Measurements from ENCODE around the gene IFIT2.
"Not testable (repeated sequence)": the region's sequence is repeated elsewhere in the genome, so short reads cannot be mapped to it uniquely, and the experiment has no call there.

IFIT2 gene

GRCh38 chr10:89279421-89279869, 22.4 kb upstream of the IFIT2 start:
- DNase-seq (ENCODE audit: low spot score), result no peak

- no peak for DNase-seq (ENCODE audit: low spot score)
Measured at GRCh38 chr10:89280508-89280907, 21.3 kb upstream of the IFIT2 start.

- DNase-seq (ENCODE audit: low spot score), result no peak
Measured at GRCh38 chr10:89281606-89282395, 20.0 kb upstream of the IFIT2 start.

DNA sequence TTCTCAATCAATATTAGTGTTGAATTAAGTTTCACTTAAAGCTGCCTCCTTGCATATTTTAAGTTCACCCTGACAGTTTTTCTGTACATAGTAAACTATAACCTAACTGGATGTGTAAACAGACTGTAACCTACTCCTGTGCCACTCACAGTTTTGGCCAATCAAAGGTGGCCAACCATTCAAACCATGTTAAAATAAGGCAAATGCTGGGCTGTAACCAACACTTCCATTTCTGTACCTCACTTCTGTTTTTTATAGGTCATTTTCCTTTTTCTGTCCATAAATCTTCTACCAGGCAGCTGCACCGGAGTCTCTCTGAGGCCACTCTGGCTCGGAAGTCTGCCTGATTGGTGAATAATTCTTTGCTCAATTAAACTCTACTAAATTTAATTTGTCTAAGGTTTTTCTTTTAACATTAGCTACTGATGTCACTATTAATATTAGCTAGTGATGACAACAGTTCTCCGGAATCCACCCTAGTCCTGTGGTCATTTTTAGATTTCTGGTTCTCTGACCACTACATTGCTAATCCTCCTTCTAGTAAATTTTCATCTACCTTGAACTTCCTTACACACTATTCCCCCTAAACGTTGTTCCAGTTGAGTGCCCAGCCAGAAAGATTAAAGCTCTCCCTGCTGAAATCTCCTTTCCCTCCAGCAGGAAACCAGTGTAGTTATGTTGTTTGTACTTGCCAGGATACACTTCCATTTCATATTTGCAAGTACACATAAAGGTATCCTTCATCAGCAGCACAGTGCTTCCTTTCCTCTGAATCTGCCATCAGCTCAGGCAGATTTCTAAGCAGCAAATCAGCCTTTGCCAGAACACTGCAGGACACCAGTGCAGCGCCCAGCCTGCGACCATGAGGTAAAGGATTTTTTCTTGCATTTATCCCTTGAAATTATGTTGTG, 18.6 kb upstream of the IFIT2 start:
- DNase-seq (ENCODE audit: low spot score), result no peak

GRCh38 chr10:89283936-89284475, 17.8 kb upstream of the IFIT2 start:
- peak; percentile 57 for DNase-seq (ENCODE audit: low spot score)

GRCh38 chr10:89284711-89285110, 17.1 kb upstream of the IFIT2 start:
- not testable (repeated sequence) for DNase-seq (ENCODE audit: low spot score)

GRCh38 chr10:89285303-89285702, 16.5 kb upstream of the IFIT2 start:
- not testable (repeated sequence) for DNase-seq (ENCODE audit: low spot score)

- DNase-seq (ENCODE audit: low spot score), result no peak
Measured at GRCh38 chr10:89294721-89295239, 7.1 kb upstream of the IFIT2 start.

DNA sequence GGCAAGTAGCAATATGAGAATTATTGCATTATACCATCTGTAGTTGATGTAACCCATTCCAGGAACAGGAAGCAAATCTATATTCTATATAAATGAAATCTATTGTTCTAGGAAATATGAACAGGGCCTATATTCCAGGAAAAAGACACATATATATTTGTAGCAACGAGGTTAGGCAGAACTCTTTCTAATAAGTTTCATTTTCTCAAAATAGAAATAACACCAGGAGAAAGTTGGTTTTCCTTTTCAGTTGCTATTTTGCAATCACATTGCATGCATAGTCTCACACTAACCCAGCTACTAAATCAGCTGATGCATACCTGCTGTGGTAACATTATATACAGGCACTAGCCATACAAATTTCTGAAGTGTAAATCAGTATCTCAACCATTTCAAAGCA, 6.2 kb upstream of the IFIT2 start:
- no peak for DNase-seq (ENCODE audit: low spot score)

GRCh38 chr10:89296220-89296648, 5.6 kb upstream of the IFIT2 start:
- DNase-seq (ENCODE audit: low spot score), result no peak

GRCh38 chr10:89297356-89297755, 4.5 kb upstream of the IFIT2 start:
- DNase-seq (ENCODE audit: low spot score), result no peak

GRCh38 chr10:89297791-89298190, 4.1 kb upstream of the IFIT2 start:
- no peak for DNase-seq (ENCODE audit: low spot score)

- DNase-seq (ENCODE audit: low spot score), result no peak
Measured at GRCh38 chr10:89299031-89299430, 2.8 kb upstream of the IFIT2 start.

GRCh38 chr10:89301232-89301631, 614 bp upstream of the IFIT2 start:
- DNase-seq (ENCODE audit: low spot score), result no peak

GRCh38 chr10:89302625-89303024, 779 bp downstream of the IFIT2 start:
- DNase-seq (ENCODE audit: low spot score), result no peak

- no peak for DNase-seq (ENCODE audit: low spot score)
Measured at GRCh38 chr10:89303161-89303560, 1.3 kb downstream of the IFIT2 start.

DNA sequence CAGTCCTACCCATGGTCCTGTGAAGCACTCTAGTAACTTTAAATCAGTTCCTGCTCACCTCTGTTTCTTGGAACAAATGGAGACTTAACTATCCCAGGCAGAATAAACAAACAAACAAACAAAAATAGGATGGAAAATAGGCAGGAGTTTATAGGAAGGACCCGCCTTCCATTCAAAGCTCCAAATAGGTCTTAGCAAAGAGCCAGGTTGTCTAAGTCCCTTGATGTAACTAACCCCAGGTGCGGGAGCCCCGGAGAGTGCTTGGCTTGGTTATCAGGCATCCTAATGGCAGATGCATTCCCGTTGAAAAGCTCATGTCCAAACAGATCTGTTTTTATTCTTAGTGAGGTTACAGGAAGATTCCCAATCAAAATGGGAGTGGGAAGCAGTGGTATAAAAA, 2.2 kb downstream of the IFIT2 start:
- DNase-seq (ENCODE audit: low spot score), result no peak

- DNase-seq (ENCODE audit: low spot score), result no peak
Measured at GRCh38 chr10:89304446-89304845, 2.6 kb downstream of the IFIT2 start.

- DNase-seq (ENCODE audit: low spot score), result no peak
Measured at GRCh38 chr10:89304925-89305324, 3.1 kb downstream of the IFIT2 start.

GRCh38 chr10:89305766-89306433, 4.1 kb downstream of the IFIT2 start:
- no peak for DNase-seq (ENCODE audit: low spot score)

GRCh38 chr10:89306434-89307268, 4.8 kb downstream of the IFIT2 start:
- no peak for DNase-seq (ENCODE audit: low spot score)

All from iPS-NIHi11 (cell line).